Activated B cell treated with CpG ODN at 0.5 μM for 24 hours (primary cell): ENCODE measurements around the gene VEPH1. TPM values are rescaled to one million over a fixed set of nuclear protein-coding genes. Genes with fewer than 3 reads are reported as not detected.

Experiments used
- ATAC-seq: fragments of 200-7000 bp; cut with Tn5 transposase; one replicate; pipeline ENCODE4 v1.10.0; 2021; ENCODE audit warnings: low read depth, mild to moderate bottlenecking, moderate library complexity
- CTCF ChIA-PET: fragments of 350-600 bp; sonication (Branson Sonifier 250); formaldehyde crosslinking; loops from one replicate; lab custom pipeline; 2021; ENCODE audit warnings: antibody characterized with exemption; lab: Charles Lee
- POLR2A ChIA-PET: fragments of 350-600 bp; sonication (Branson Sonifier 250); formaldehyde crosslinking; loops from one replicate; lab custom pipeline; 2021; ENCODE audit warnings: antibody characterized with exemption; lab: Charles Lee
- DNase-seq: peaks from one replicate; pipeline ENCODE4 v3.0.0; 2022
- H3K27ac Mint-ChIP-seq: one replicate; pipeline ENCODE4 v1.8.0; 2020; ENCODE audit warnings: mixed read lengths
- H3K27me3 Mint-ChIP-seq: one replicate; pipeline ENCODE4 v1.8.0; 2021; ENCODE audit warnings: mixed read lengths
- H3K36me3 Mint-ChIP-seq: one replicate; pipeline ENCODE4 v1.8.0; 2021; ENCODE audit warnings: low read depth, mixed read lengths
- H3K4me1 Mint-ChIP-seq: one replicate; pipeline ENCODE4 v1.8.0; 2021; ENCODE audit warnings: mixed read lengths
- H3K4me3 Mint-ChIP-seq: one replicate; pipeline ENCODE4 v1.8.0; 2020; ENCODE audit warnings: mild to moderate bottlenecking, mixed read lengths
- H3K9me3 Mint-ChIP-seq: one replicate; pipeline ENCODE4 v1.8.0; 2020; ENCODE audit warnings: mixed read lengths
- CTCF ChIP-seq: fragments of 200-600 bp; IDR thresholded peaks from one replicate; pipeline ENCODE4 v1.8.0; 2022; ENCODE audit warnings: antibody characterized with exemption, mild to moderate bottlenecking
- intact Hi-C: fragments of 100-400 bp; cut with micrococcal nuclease; formaldehyde crosslinking; loops from one replicate; pipeline ENCODE4 v1.15.1; 2024
- total RNA-seq: library from RNA; stranded (reverse); gene quantifications from 2 replicates; pipeline ENCODE4 v1.2.3, GENCODE V29; 2022

The VEPH1 gene
- total RNA-seq, 1 donor from 2014 or later: not detected

GRCh38 chr3:157460253-157460652 is 43.0 kb downstream of the VEPH1 start:
- Mint-ChIP-seq H3K9me3 (no peaks in the 10 kb centered on the region), H3K4me3 (no peak overlapping the region), H3K27ac (no peak overlapping the region), H3K36me3 (no peaks in the 10 kb centered on the region), H3K27me3 (peaks cover 11% of the 10 kb centered on the region), H3K4me1 (no peaks in the 10 kb centered on the region)
- POLR2A ChIA-PET: no interaction called here
- DNase-seq: no peak
- CTCF ChIA-PET: no interaction called here
- no peak for ATAC-seq
- no peak for TF ChIP-seq CTCF
- intact Hi-C loops: no loop called here

- DNase-seq (no peak), ATAC-seq (no peak)
- Mint-ChIP-seq H3K9me3 (no peaks in the 10 kb centered on the region), H3K27me3 (peaks cover 11% of the 10 kb centered on the region), H3K4me1 (no peaks in the 10 kb centered on the region), H3K27ac (no peak overlapping the region), H3K36me3 (no peaks in the 10 kb centered on the region), H3K4me3 (no peak overlapping the region)
- no peak for TF ChIP-seq CTCF
- ChIA-PET CTCF (no interaction called here), POLR2A (no interaction called here)
- intact Hi-C loops: no loop called here
Observed at GRCh38 chr3:157459706-157460105, 43.5 kb downstream of the VEPH1 start.

DNA sequence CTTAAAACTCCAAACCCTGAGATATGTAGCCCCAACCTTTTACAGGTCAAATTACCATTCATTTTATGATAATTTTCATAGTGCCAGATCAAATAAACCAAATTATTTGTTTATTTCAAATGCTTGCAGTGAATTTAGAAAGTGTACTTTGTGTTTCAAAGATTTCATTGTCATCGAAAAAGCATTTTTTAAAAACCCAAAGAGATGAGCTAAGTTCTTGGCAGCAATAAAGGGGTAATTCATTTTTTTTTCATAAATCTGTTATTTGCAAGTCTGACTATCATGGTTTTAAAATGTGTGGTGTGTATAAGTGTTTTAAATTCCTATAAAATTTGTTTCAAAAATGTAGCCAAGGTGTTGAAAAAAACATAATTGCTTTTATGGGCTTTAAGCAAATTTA is 49.4 kb downstream of the VEPH1 start:
- no peaks in the 10 kb centered on the region for H3K4me1 Mint-ChIP-seq
- POLR2A ChIA-PET: no interaction called here

GRCh38 chr3:157452097-157452496 is 51.1 kb downstream of the VEPH1 start:
- H3K9me3 Mint-ChIP-seq: no peaks in the 10 kb centered on the region
- no peak overlapping the region for H3K4me3 Mint-ChIP-seq
- ChIA-PET CTCF (no interaction called here), POLR2A (no interaction called here)
- no peaks in the 10 kb centered on the region for H3K4me1 Mint-ChIP-seq
- DNase-seq (no peak), ATAC-seq (no peak)
- no peak for TF ChIP-seq CTCF
- no peaks in the 10 kb centered on the region for H3K36me3 Mint-ChIP-seq
- intact Hi-C loops: no loop called here
- no peak overlapping the region for H3K27ac Mint-ChIP-seq
- H3K27me3 Mint-ChIP-seq: peaks cover 7% of the 10 kb centered on the region

More for the DNA sequence above, 49.4 kb downstream of the VEPH1 start:
- intact Hi-C loops: no loop called here
- CTCF ChIA-PET: no interaction called here
- Mint-ChIP-seq H3K27ac (no peak overlapping the region), H3K27me3 (peaks cover 10% of the 10 kb centered on the region), H3K9me3 (no peaks in the 10 kb centered on the region), H3K4me3 (no peak overlapping the region), H3K36me3 (no peaks in the 10 kb centered on the region)
- TF ChIP-seq CTCF: no peak
- ATAC-seq (no peak), DNase-seq (no peak)

DNA sequence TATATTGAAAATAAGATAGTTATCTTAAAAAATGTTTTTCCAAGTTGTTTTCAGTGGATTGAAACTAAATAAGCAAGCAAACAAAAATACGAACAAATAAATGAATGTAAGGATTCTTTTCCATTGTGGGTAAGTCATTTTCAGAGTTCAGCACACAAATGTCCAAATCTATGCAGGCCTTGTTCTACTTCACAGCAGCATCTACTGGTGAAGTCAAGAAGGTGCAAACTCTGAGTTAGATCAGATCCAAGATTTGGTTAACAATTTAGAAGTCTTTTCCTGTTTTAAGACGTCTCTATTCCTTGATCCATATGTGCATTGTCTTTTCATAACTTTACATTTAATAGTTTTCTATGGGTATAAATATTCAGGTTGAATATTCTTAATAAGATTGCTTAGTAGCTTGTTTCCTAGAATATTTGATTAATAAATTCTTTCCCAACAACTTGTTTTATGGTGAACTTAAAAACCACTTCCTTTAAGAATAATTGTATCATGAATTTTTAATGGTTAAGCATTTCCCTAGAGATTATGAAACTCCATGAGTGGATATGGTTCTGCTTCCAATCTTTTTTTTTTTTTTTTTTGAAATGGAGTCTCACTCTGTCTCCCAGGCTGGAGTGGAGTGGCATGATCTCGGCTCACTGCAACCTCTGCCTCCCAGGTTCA is 56.1 kb downstream of the VEPH1 start:
- no peak overlapping the region for H3K4me3 Mint-ChIP-seq
- no peak overlapping the region for H3K27ac Mint-ChIP-seq
- no peaks in the 10 kb centered on the region for H3K9me3 Mint-ChIP-seq
- no peaks in the 10 kb centered on the region for H3K36me3 Mint-ChIP-seq
- ChIA-PET CTCF (no interaction called here), POLR2A (no interaction called here)
- H3K27me3 Mint-ChIP-seq: peaks cover 4% of the 10 kb centered on the region
- intact Hi-C loops: no loop called here
- no peak for DNase-seq
- TF ChIP-seq CTCF: no peak
- no peaks in the 10 kb centered on the region for H3K4me1 Mint-ChIP-seq
- ATAC-seq: no peak
